ENCODE results near the gene CDH23. TPM values are rescaled to one million over a fixed set of nuclear protein-coding genes. Genes with fewer than 3 reads are reported as not detected.

The CDH23 gene
- total RNA-seq, 1 experiment from 2014 or later = 2.1 TPM

- Histone ChIP-seq H3K27ac (ENCODE audit: low read length) (no peak overlapping the region), H3K27me3 (ENCODE audit: low read length) (no peaks in the 10 kb centered on the region), H3K4me2 (ENCODE audit: low read depth, low read length, poor library complexity, severe bottlenecking) (no peak overlapping the region), H3K4me1 (ENCODE audit: low read length) (no peaks in the 10 kb centered on the region), H3K4me3 (ENCODE audit: low read length) (no peak overlapping the region), H3K9ac (ENCODE audit: low read length) (no peak overlapping the region), H2AFZ (ENCODE audit: low read length) (no peak overlapping the region), H3K79me2 (ENCODE audit: low read length) (no peaks in the 10 kb centered on the region), H4K20me1 (ENCODE audit: insufficient read depth, low read depth, low read length) (no peaks in the 10 kb centered on the region; the same call in 1 of the 2 replicates), H3K36me3 (ENCODE audit: insufficient read depth, low read length) (no peaks in the 10 kb centered on the region), H3K9me2 (replicated peaks; ENCODE audit: insufficient read depth, low read length) (no peaks in the 10 kb centered on the region), H3K9me3 (ENCODE audit: low read length) (no peaks in the 10 kb centered on the region)
- no peak for DNase-seq
Observed at GRCh38 chr10:71437537-71438092, 40.9 kb downstream of the CDH23 start.

DNA sequence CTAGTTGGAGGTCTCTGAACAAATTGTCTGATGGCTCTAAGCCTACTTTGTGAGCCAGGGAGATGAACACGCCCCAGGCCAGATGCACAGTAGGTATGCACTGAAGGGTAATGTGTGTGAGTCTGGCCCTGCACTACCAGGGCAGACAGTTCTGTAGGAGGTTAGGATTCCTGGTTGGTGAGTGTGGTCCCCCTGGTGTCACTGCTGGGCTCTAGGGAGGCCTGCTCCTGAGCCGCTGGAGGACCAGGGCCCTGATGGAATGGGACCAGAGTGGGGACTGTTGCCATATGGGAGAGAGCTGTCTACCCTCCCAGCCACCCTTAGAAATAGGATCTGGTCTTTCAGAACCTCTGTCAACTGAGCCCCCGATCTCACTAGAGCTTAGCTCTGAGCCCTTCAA is 42.0 kb downstream of the CDH23 start:
- no peak for DNase-seq
- no peak overlapping the region for H3K4me2 ChIP-seq (ENCODE audit: low read depth, low read length, poor library complexity, severe bottlenecking)
- no peaks in the 10 kb centered on the region for H3K36me3 ChIP-seq (ENCODE audit: insufficient read depth, low read length)
- H3K9me3 ChIP-seq (ENCODE audit: low read length) = no peaks in the 10 kb centered on the region
- no peaks in the 10 kb centered on the region for H3K79me2 ChIP-seq (ENCODE audit: low read length)
- H3K9me2 ChIP-seq (replicated peaks; ENCODE audit: insufficient read depth, low read length) = no peaks in the 10 kb centered on the region
- no peak overlapping the region for H3K27ac ChIP-seq (ENCODE audit: low read length)
- H2AFZ ChIP-seq (ENCODE audit: low read length) = no peak overlapping the region
- H3K4me1 ChIP-seq (ENCODE audit: low read length) = no peaks in the 10 kb centered on the region
- H3K9ac ChIP-seq (ENCODE audit: low read length) = no peak overlapping the region
- H3K27me3 ChIP-seq (ENCODE audit: low read length) = no peaks in the 10 kb centered on the region
- no peak overlapping the region for H3K4me3 ChIP-seq (ENCODE audit: low read length)
- H4K20me1 ChIP-seq (ENCODE audit: insufficient read depth, low read depth, low read length) = no peaks in the 10 kb centered on the region; the same call in 1 of the 2 replicates

GRCh38 chr10:71439670-71440425 is 43.1 kb downstream of the CDH23 start:
- Histone ChIP-seq H3K4me3 (ENCODE audit: low read length) (no peak overlapping the region), H3K36me3 (ENCODE audit: insufficient read depth, low read length) (no peaks in the 10 kb centered on the region), H3K4me1 (ENCODE audit: low read length) (no peaks in the 10 kb centered on the region), H2AFZ (ENCODE audit: low read length) (no peak overlapping the region), H3K27ac (ENCODE audit: low read length) (no peak overlapping the region), H3K4me2 (ENCODE audit: low read depth, low read length, poor library complexity, severe bottlenecking) (no peak overlapping the region), H3K27me3 (ENCODE audit: low read length) (no peaks in the 10 kb centered on the region), H4K20me1 (ENCODE audit: insufficient read depth, low read depth, low read length) (no peaks in the 10 kb centered on the region; the same call in 1 of the 2 replicates), H3K79me2 (ENCODE audit: low read length) (no peaks in the 10 kb centered on the region), H3K9ac (ENCODE audit: low read length) (no peak overlapping the region), H3K9me3 (ENCODE audit: low read length) (no peaks in the 10 kb centered on the region), H3K9me2 (replicated peaks; ENCODE audit: insufficient read depth, low read length) (no peaks in the 10 kb centered on the region)
- no peak for DNase-seq

GRCh38 chr10:71440506-71441035 is 43.9 kb downstream of the CDH23 start:
- H3K9me2 ChIP-seq (replicated peaks; ENCODE audit: insufficient read depth, low read length) = no peaks in the 10 kb centered on the region
- H3K4me1 ChIP-seq (ENCODE audit: low read length) = no peaks in the 10 kb centered on the region
- H3K9ac ChIP-seq (ENCODE audit: low read length) = no peak overlapping the region
- no peaks in the 10 kb centered on the region for H3K79me2 ChIP-seq (ENCODE audit: low read length)
- H3K4me3 ChIP-seq (ENCODE audit: low read length) = no peak overlapping the region
- no peak overlapping the region for H3K4me2 ChIP-seq (ENCODE audit: low read depth, low read length, poor library complexity, severe bottlenecking)
- no peaks in the 10 kb centered on the region; the same call in 1 of the 2 replicates for H4K20me1 ChIP-seq (ENCODE audit: insufficient read depth, low read depth, low read length)
- no peak for DNase-seq
- no peak overlapping the region for H2AFZ ChIP-seq (ENCODE audit: low read length)
- no peaks in the 10 kb centered on the region for H3K36me3 ChIP-seq (ENCODE audit: insufficient read depth, low read length)
- no peak overlapping the region for H3K27ac ChIP-seq (ENCODE audit: low read length)
- no peaks in the 10 kb centered on the region for H3K27me3 ChIP-seq (ENCODE audit: low read length)
- no peaks in the 10 kb centered on the region for H3K9me3 ChIP-seq (ENCODE audit: low read length)

DNA sequence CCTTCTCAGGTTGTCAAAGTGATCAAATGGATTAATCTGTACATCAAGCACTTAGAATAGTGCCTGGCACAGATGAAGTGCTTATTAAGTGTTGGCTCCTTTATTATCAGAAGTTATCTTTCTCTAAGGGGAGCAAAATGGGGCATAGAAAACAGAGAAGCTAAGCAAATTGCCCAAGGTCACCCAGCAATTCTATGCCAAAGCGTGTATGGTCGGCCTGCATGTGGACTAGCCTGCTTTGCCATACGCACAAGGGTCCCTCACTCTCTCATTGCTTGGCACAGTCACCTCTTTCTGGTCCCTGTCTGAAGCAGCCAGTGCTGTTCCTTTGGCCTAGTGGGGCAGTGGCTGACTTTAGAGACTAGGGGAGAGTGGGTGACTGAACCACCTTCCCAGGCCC is 45.3 kb downstream of the CDH23 start:
- H3K36me3 ChIP-seq (ENCODE audit: insufficient read depth, low read length) = no peaks in the 10 kb centered on the region
- H3K9me2 ChIP-seq (replicated peaks; ENCODE audit: insufficient read depth, low read length) = no peaks in the 10 kb centered on the region
- H3K9ac ChIP-seq (ENCODE audit: low read length) = no peak overlapping the region
- no peak overlapping the region for H3K4me3 ChIP-seq (ENCODE audit: low read length)
- H2AFZ ChIP-seq (ENCODE audit: low read length) = no peak overlapping the region
- H3K27ac ChIP-seq (ENCODE audit: low read length) = no peak overlapping the region
- no peaks in the 10 kb centered on the region for H3K79me2 ChIP-seq (ENCODE audit: low read length)
- H3K9me3 ChIP-seq (ENCODE audit: low read length) = no peaks in the 10 kb centered on the region
- no peak for DNase-seq
- H3K4me1 ChIP-seq (ENCODE audit: low read length) = no peaks in the 10 kb centered on the region
- no peaks in the 10 kb centered on the region for H3K27me3 ChIP-seq (ENCODE audit: low read length)
- H4K20me1 ChIP-seq (ENCODE audit: insufficient read depth, low read depth, low read length) = no peaks in the 10 kb centered on the region
- no peak overlapping the region for H3K4me2 ChIP-seq (ENCODE audit: low read depth, low read length, poor library complexity, severe bottlenecking)

- H3K36me3 ChIP-seq (ENCODE audit: insufficient read depth, low read length) = no peaks in the 10 kb centered on the region
- H4K20me1 ChIP-seq (ENCODE audit: insufficient read depth, low read depth, low read length) = no peaks in the 10 kb centered on the region
Observed at GRCh38 chr10:71442859-71443570, 46.3 kb downstream of the CDH23 start.

DNA sequence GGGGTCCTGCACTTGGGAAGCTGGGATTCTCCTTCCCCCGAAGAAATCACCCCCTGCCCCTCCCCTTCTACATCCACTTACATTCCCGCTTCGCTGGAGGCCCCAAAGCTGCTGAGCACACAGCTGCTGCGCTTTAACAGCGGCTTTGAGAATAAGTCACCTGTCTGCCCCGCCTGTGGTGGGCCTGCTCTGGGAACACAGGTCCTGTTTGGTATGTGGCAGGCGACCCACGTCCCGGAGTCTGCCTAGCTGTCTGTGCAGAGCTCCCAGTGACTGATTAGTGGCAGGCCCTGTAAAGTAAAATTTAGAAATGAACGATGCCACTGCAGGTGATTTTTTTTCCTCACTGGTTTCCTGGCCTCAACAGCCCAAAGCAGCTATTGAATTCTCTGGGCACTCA is 47.0 kb downstream of the CDH23 start:
- no peaks in the 10 kb centered on the region for H3K9me2 ChIP-seq (replicated peaks; ENCODE audit: insufficient read depth, low read length)
- no peak overlapping the region for H3K4me3 ChIP-seq (ENCODE audit: low read length)
- H3K4me1 ChIP-seq (ENCODE audit: low read length) = no peaks in the 10 kb centered on the region
- H3K36me3 ChIP-seq (ENCODE audit: insufficient read depth, low read length) = no peaks in the 10 kb centered on the region
- DNase-seq = no peak
- no peaks in the 10 kb centered on the region for H4K20me1 ChIP-seq (ENCODE audit: insufficient read depth, low read depth, low read length)
- no peak overlapping the region for H3K27ac ChIP-seq (ENCODE audit: low read length)
- H3K79me2 ChIP-seq (ENCODE audit: low read length) = no peaks in the 10 kb centered on the region
- H3K4me2 ChIP-seq (ENCODE audit: low read depth, low read length, poor library complexity, severe bottlenecking) = no peak overlapping the region
- H2AFZ ChIP-seq (ENCODE audit: low read length) = no peak overlapping the region
- no peaks in the 10 kb centered on the region for H3K9me3 ChIP-seq (ENCODE audit: low read length)
- H3K27me3 ChIP-seq (ENCODE audit: low read length) = no peaks in the 10 kb centered on the region
- H3K9ac ChIP-seq (ENCODE audit: low read length) = no peak overlapping the region

More at GRCh38 chr10:71442859-71443570, 46.3 kb downstream of the CDH23 start:
- Histone ChIP-seq H2AFZ (ENCODE audit: low read length) (no peak overlapping the region), H3K79me2 (ENCODE audit: low read length) (no peaks in the 10 kb centered on the region), H3K4me1 (ENCODE audit: low read length) (no peaks in the 10 kb centered on the region), H3K4me3 (ENCODE audit: low read length) (no peak overlapping the region), H3K9me2 (replicated peaks; ENCODE audit: insufficient read depth, low read length) (no peaks in the 10 kb centered on the region), H3K4me2 (ENCODE audit: low read depth, low read length, poor library complexity, severe bottlenecking) (no peak overlapping the region), H3K27me3 (ENCODE audit: low read length) (no peaks in the 10 kb centered on the region), H3K27ac (ENCODE audit: low read length) (no peak overlapping the region), H3K9me3 (ENCODE audit: low read length) (no peaks in the 10 kb centered on the region), H3K9ac (ENCODE audit: low read length) (no peak overlapping the region)
- DNase-seq = no peak

Measured in Karpas-422 (cell line).